TTC549 (cell line): Measurements from ENCODE around the gene SDHC.
A peak's percentile ranks its signal among the peaks of the same experiment; 100 is the strongest.

Source experiments
- FAIRE-seq: peaks from 2 replicates; lab custom pipeline; 2012; peaks lifted over from hg19 to GRCh38; lab: Jason Lieb, UNC

The SDHC gene, protein sequence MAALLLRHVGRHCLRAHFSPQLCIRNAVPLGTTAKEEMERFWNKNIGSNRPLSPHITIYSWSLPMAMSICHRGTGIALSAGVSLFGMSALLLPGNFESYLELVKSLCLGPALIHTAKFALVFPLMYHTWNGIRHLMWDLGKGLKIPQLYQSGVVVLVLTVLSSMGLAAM

DNA sequence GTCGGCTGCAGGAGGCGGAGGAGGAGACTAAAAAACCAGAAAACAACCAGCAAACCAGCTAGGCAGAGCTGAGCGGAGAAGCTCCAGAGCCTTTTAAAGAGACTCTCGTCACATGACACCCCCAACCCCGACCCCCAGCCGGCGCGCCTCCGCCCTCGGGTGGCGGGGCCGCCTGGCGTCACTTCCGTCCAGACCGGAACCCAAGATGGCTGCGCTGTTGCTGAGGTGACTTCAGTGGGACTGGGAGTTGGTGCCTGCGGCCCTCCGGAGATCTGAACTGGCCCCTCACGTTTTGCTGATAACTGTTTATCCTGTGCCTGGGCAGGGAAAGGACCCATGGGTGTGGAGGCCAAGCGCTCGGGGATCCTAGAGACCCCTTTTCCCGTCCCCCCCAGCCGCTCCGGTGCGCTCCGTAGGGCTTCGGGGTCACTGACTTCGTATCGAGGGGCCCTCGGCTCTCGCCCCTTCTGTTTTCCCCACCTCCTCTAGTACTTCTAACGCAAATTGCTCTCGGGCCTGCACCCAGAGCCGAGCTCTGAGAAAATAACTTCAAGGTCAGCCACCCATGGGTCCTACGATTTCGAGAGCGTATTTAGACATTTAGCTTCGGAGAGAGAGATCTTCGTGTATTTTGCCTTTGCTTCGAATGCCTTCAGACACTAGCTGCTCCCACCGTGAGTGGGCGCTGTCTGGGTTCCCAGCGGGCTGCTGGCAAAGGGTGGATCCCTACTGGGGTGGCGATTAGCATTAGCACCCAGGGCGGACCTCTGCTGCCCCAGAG lies at the start of gene SDHC:
Gene SDHC (plus strand): TSS at position 181 of the 781 bp plus-strand sequence. CDS start 25 bp downstream, at position 206.
- peak; percentile 91 for FAIRE-seq

DNA sequence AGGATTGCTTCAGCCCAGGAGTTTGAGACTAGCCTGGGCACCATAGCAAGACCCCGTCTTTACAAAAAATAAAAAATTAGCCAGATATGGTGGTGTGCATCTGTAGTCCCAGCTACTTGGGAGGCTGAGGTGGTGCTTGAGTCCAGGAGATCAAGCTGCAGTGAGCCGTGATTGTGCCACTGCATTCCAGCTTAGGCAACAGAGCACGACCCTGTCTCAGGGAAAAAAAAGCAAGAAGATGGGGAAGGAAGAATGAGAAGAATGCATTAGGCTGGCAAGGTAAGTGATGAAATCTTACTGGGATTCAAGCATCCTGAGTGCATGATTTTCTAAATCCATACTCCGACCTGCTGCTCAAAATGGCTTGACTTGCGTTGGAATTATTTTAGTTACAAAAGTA lies 48.9 kb upstream of the SDHC start:
- FAIRE-seq, result no peak

DNA sequence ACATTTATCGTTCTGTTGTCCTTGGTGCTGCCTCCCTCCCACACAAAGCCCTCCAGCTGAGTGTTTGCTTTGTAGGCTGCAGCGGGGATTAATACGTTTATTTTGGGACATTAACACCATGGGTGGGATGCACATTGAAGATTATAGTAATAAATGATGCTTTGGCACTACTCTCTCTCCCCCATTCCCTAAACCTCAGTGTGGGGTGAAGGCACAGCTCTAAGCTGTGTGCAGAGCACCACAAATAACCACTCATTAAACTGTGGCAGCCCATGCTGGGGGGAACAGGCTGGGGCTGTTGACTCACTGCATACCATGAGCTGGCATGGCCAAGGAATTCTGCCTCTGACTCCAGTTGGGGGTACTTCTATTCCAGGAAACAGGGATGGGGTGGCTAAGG lies 48.0 kb upstream of the SDHC start:
- no peak for FAIRE-seq

DNA sequence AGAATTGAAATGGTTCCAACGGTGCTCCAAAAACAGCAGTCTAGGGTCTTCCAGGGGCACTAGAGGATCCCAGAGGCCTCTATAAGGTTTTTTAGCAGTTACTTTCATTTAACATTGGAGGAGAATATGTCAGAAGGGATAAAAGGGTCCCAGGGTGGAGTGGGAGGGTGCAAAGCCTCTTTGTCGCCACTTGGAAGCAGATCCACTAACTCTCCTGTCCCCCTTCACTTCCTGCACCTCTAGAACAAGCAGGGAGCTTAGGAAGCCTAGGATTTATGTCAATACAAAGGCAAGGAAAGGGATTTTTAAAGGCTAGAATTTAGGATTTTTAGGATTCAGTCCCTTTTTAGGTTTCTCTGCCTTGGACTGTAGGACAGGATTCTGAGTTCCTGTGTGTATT lies 47.3 kb upstream of the SDHC start:
- FAIRE-seq, result no peak

DNA sequence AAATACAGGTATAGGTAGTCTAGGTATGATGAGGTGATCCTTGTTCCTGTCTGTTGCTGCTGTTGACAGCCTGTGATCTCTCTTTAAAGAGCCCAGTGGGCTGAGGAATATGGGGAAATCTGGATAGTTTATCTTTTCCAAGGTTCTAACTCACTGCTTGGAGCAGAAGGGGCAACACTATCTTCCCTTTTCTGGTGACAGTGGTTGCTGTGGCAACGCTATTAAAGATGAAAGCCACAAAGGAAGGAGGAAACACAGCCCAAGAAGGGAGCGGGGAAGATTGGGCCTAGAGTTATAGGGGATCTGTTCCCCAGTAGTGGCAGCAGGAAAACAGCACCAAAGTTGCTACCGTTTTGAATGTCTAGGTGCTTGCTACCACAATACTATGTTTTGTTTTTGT lies 46.9 kb upstream of the SDHC start:
- no peak for FAIRE-seq

DNA sequence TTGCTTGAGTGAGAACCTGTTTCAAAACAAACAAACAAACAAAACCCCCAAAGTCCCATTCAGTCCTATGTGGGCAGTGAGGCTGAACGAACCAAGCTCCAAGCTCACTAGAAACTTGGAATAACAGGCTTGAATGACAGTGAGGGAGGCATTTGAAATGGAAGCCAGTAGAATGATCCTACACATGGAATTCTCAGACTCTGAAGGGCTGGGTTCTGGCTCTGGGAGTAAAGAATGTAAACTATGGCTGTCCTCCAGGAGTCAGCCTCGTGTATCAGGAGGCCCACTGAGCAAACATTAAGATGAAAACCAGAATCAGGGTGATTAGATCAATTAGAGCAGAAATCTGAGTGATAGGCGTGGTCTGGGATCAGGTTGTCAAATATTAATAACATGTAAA lies 40.8 kb upstream of the SDHC start:
- FAIRE-seq, result no peak

DNA sequence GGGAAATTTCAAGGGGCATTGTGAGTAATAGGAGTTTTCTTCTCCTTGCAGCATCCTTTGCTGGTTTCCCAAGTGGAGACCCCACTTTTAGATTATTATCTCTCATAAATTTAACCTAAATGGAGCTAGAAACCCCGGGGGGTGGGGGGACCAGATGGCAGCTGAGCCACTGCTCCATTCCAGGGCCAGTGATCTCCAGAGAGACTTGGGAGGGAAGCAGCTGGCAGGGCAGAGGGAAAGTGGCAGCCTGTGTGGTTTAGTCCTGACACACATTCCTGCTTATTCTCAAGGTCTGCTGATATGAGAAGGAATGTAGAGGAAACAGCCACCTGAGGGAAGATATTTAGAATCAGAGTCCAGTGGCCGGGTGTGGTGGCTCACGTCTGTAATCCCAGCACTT lies 39.3 kb upstream of the SDHC start:
- no peak for FAIRE-seq

DNA sequence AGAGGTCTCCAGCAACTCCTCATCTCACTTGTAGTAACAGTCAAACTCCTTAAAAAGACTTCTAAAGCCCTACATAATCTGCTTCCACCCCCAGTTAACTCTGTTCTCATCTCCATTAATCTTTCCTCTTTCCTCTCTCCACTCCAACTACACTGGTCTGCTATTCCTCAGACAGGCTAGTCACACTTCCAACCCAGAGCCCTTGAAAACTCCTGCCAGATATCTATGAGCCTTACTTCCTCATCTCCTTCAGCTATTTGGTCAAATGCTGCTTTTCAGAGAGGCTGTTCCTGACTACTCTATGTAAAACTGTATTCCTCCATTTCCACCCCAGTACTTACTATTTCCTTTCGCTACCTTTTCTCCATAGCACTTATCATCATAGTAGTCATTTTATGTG lies 31.2 kb upstream of the SDHC start:
- FAIRE-seq, result no peak

DNA sequence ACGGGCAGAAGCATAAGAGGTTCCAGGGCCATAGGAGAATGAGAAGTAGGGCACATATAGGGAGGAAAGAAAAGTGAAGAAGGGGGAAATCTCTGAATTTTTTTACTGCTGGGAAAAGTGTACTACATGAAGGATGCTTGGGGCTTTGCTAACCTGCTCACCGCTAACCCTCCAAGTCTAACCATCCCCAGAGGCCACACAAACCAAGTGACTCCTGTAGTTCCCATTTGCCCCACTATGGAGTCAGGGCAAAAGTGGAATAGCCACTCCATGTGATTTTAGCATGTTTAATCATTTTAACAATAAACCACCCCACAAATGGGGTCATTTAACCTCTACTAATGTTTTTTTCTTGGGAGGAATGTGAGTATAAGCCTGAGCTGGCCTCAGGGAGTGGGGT lies 29.1 kb upstream of the SDHC start:
- no peak for FAIRE-seq

DNA sequence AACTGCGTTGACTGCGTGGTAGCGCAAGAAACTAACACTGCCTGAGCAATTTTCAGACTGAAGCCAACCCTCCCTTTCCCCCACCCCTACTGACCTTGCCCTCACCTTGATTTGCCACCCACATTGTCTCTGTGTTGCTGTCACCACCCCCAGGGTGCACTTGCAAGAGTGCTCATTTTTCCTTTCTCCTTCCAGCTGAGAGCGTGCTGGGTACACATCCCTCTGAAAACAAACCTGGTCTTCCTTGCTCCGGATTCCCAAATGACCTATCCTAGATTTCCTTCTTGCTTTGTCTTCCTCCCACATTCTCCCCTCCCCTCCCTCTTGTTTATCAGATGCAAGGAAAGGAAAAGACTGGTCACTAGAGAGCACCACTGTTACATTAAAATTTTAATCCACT lies 28.7 kb upstream of the SDHC start:
- no peak for FAIRE-seq

DNA sequence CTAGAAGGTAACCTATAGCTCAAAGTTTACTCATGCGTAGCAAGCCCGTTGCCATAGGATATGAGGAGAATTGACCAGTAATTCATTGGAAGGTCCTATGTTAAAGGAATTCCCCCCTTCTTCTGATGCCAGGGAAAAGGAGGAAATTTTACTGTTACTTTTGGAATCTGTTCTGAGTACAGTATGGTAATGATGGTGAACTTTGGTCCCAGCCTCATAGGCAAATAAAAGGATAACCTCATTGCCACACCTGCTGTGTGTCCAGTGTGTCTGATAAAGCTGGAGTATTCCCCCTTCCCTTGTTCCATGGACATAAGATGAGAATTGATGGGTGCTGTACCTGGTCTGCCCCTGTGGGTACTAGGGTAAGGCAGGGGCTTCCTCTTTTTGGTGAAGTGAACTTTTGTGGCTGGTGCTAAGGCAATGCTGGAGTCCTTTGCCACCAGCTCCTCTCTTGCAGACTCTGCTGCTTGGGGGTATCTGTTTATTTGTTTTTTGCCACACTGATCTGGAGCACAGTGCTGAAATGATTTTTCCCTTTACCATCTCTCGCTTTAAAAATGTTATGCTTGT lies 26.6 kb upstream of the SDHC start:
- FAIRE-seq, result no peak

DNA sequence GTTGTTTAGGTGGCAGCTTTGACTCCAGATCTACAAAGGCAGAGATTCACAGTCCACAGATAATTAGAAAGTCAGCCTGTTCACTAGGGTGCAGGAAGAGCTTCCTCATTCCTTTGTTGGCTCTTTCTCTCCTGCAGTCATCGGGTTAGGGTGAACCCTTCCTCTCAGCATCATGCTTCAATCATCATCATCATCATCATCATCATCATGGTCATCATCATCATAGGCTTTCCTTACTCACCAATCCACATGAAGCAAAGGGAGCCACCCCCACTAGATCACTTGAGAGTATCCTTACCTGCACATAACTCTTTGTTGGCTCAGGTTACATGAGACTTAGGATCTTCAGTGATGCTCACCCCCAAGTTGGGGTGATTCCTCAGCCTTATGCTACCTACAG lies 23.4 kb upstream of the SDHC start:
- no peak for FAIRE-seq

DNA sequence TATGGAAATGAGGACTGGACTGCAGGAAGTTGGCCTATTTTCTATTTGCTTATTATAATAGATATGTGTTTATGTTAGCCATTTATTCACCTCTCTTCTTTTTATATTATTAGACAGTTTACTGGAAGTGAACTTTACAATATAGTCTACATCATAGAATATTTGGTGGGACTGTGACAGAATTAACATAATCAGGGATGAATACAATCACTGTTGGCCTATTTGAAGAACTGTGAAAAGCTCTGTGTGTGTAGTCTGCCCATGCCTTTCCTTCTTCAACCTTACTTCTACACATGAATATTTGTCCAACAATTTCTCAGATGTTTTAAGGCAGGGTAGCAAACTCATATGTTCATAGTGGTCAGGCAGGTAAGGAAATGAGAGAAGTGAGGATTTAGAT lies 16.8 kb upstream of the SDHC start:
- FAIRE-seq, result peak; percentile 22

DNA sequence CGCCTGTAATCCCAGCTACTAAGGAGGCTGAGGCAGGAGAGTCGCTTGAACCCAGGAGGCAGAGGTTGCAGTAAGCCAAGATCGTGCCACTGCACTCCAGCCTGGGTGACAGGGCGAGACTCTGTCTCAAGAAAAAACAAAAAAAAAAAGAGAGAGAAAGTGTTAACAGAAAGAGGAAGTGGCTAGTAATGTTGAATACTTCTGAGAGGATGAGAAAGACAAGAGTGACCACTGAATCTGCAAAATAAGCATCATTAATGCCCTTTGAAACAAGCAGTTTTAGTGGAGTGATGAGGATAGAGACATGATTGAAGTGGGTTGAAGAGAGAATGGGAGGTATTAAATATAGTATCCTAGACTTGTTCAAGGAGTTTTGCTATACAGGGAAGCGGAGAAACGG lies 16.1 kb upstream of the SDHC start:
- FAIRE-seq, result no peak

DNA sequence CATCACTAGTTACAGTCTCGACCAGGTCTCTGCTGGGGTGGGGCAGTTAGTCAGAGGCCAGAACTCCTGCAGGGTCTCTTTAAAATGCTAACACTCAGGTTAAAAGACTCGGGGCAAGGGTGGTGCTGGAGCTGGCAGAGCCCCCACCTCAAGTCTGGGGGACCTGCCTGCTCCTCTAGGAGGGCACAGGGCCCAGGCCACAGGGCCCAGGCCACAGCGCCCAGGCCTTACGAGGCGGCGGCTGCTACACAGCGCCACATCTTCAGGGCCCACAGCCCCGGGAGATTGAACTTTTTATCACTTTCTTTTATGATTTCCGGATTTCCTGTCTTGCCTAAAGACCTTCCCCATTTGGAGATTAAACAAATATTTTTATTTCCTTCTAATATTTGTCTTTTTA lies 14.8 kb upstream of the SDHC start:
- FAIRE-seq, result no peak

DNA sequence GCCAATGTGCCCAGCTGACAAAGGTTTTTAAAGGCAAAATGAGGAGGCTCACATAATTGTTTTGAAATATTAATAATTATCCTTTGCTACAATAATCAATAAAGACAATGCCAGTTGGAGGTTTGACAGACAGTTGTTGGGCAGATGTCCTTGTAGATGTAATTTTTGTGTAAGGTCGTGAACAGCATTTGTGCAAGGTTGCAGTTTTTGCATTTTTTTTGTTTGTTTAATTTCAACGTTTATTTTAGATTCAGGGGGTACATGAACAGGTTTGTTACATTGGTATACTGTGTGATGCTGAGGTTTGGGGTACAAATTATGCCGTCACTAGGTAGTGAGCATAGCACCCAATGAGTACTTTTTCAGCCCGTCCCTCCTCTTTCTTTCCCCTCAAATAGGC lies 13.7 kb upstream of the SDHC start:
- FAIRE-seq, result no peak

DNA sequence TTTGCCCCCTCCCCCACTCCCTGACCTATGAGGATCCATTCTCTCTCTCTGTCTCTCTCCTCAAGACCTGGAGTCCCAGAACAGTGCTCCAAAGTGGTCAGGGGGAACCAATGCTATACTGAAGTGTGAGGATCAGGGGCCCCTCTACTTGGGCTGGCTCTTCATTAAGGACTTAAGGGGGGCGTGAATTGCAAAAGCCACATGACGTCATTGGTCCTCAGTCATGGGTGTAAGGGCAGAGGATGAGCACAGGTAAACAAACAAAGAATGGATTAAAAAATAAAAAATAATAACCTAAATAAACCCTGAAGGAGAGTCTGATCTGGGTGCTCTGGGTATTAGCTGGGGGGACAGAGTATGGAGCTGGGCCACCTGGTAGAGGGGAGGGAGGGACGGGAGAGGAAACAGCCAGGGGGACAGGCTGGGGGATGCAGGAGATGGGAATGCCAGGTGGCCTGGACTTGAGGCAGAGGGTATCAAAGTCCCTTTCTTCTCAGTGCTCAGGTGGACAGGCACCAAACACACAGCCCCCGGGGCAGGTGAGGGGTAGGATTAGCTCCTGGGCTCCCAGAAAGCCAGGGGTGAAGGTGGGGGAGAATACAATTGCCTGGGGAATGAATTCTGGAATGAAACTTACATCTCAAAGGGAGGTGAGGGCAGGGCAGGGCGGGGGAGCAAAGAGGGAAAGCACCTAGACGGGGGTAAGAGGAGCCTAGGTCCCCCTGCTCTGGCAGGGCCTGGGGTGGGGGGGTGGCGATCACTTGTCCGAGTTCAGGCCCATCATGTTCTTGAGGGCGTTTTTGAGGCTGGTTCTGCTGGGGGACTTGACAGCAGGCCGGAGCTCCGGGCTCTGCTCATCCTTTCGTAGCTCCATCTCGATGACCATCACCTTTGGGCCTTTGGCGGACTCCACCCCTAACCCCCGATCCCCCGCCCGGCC lies 9.0 kb upstream of the SDHC start:
- no peak for FAIRE-seq

DNA sequence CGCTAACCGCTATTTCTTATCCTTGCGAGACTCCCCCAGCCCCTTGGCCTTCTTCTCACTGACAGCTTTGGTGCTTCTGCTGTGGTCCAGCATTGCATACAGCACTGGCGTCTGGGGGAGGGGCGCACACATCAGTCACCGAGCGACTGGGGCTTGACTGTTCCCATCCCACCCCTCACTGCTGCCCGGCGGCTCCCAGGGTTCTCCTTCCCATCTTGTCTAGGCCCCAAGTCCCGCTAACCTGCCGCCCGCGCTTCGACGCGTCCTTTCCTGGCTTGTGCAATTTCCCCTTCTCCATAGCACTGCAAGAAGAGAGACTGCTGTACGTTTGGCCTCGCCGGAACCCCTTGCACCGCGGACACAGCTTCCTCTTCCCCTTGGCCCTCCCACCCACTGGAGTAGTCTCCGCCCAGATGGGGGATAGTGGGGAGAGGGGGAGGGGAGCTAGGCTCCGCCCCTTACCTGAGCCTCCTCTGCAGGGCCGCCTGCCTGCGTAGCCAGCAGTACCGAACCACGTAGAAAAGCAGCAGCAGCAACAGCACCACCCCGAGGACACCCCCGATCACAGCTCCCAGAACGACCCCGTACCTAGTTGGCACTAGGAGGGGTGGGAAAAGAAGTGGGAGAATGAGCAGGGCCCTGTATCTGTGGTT lies 8.2 kb upstream of the SDHC start:
- FAIRE-seq, result no peak

DNA sequence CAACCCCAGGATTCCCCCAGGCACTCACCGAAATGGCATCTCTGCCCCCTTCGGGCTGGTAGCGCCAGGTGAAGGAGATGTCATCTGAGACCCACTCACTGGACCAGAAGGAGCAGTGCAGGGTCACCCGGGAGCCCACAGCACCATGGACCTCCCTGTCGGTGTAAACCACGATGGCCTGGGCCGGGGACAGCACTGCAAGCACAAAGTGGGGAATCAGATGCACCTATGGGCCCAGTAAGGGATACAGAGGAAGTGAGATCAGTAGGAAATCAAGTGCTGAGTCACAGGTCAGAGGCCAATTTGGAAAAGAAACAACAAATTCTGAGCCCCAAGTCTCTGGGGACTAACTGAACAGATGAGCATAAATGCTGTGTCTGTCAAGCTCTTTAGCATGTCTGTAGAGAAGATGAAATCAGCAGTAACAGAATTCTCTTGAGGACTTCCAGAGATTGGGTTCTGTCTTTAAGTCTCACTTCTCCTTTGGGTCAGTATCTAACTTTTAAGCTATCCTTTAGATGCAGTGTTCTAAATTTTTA lies 6.9 kb upstream of the SDHC start:
- no peak for FAIRE-seq

DNA sequence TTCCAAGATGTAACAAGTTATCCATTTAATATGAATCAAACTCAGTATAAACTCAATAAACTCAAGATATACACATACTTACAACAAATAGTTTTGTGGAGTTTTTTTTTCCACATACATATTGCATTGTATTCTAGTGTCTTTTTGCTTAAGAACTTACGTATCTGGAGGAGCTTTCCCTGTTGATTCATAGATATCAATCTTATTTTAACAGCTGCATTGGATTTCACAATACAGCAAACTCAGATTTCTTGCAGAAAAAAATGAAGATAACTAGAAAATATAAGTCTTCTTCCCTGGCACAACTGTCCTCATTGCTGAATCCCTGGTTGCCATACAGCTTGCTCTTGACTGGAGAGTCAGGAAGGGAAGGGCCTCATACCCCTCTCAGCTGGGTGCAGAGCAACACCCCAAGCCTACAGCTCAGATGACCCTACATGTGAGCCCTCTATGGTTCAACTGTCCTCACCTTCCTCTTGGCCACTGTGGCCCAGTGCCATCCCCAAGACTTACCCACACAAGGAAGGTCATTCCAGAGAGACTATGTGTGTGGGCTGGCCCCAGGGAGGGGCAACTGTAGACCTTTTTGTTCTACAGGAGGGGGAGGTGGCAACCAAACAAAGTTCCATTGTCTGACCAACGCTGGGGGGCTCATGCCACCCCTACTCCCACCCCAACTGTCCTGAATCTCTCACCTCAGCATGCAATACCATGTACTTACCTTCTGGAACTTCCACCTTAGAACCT lies 6.1 kb upstream of the SDHC start:
- FAIRE-seq, result peak; percentile 50

DNA sequence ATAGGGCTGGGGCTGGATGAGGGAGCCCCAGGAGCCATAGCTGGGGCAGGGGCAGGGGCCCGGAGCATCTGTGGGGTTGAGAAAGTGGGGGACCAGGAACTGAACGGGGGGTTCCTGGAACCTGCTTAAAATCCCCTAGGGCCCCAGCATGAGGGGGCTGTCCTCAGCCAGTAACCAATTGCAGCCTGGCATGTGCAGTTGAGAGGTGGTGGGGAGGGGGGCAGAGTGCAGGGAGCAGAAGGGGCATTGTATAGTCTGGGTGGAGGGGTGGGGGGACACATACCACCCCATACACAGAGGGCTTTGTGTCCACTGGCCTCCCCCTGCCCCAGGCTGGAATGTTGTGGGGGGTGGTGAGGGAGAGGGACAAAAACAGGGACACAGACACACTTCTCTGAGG lies 4.3 kb upstream of the SDHC start, which contains the start of gene MPZ:
Gene MPZ (minus strand): TSS at position 101 of the 400 bp plus-strand sequence. CDS start 63 bp downstream, at position 38.
- no peak for FAIRE-seq
